ENCODE measurements around the gene APPL2. TPM values are rescaled to one million over a fixed set of nuclear protein-coding genes. Genes with fewer than 3 reads are reported as not detected.
A peak's percentile ranks its signal among the peaks of the same experiment; 100 is the strongest.

The APPL2 gene
- polyA plus RNA-seq, 1 donor = 28.5 TPM

GRCh38 chr12:105222726-105223351, 13.1 kb downstream of the APPL2 start:
- no peak for DNase-seq (ENCODE audit: low read depth)

GRCh38 chr12:105222284-105222655, 13.7 kb downstream of the APPL2 start:
- no peak for DNase-seq (ENCODE audit: low read depth)

- DNase-seq (ENCODE audit: low read depth) = no peak
Observed at GRCh38 chr12:105221583-105222283, 14.2 kb downstream of the APPL2 start.

- no peak for DNase-seq (ENCODE audit: low read depth)
Observed at GRCh38 chr12:105220929-105221290, 15.1 kb downstream of the APPL2 start.

GRCh38 chr12:105220150-105220928, 15.6 kb downstream of the APPL2 start:
- no peak for DNase-seq (ENCODE audit: low read depth)

GRCh38 chr12:105219261-105220028, 16.5 kb downstream of the APPL2 start:
- DNase-seq (ENCODE audit: low read depth) = no peak

- no peak for DNase-seq (ENCODE audit: low read depth)
Observed at GRCh38 chr12:105218434-105218833, 17.5 kb downstream of the APPL2 start.

- no peak for DNase-seq (ENCODE audit: low read depth)
Observed at GRCh38 chr12:105214670-105215375, 21.2 kb downstream of the APPL2 start.

- DNase-seq (ENCODE audit: low read depth) = no peak
Observed at GRCh38 chr12:105214148-105214547, 21.8 kb downstream of the APPL2 start.

- DNase-seq (ENCODE audit: low read depth) = no peak
Observed at GRCh38 chr12:105212438-105212837, 23.5 kb downstream of the APPL2 start.

GRCh38 chr12:105209091-105209490, 26.9 kb downstream of the APPL2 start:
- DNase-seq (ENCODE audit: low read depth) = no peak

GRCh38 chr12:105206686-105207374, 29.1 kb downstream of the APPL2 start:
- peak; percentile 11 for DNase-seq (ENCODE audit: low read depth)

GRCh38 chr12:105205322-105206048, 30.5 kb downstream of the APPL2 start:
- no peak for DNase-seq (ENCODE audit: low read depth)

- no peak for DNase-seq (ENCODE audit: low read depth)
Observed at GRCh38 chr12:105204916-105205315, 31.1 kb downstream of the APPL2 start.

GRCh38 chr12:105204127-105204526, 31.8 kb downstream of the APPL2 start:
- no peak for DNase-seq (ENCODE audit: low read depth)

- no peak for DNase-seq (ENCODE audit: low read depth)
Observed at GRCh38 chr12:105202202-105202601, 33.8 kb downstream of the APPL2 start.

- no peak for DNase-seq (ENCODE audit: low read depth)
Observed at GRCh38 chr12:105201299-105201698, 34.7 kb downstream of the APPL2 start.

GRCh38 chr12:105200385-105200784, 35.6 kb downstream of the APPL2 start:
- DNase-seq (ENCODE audit: low read depth) = no peak

GRCh38 chr12:105198961-105199360, 37.0 kb downstream of the APPL2 start:
- no peak for DNase-seq (ENCODE audit: low read depth)

- DNase-seq (ENCODE audit: low read depth) = no peak
Observed at GRCh38 chr12:105196090-105196489, 39.9 kb downstream of the APPL2 start.
